Gastroesophageal sphincter (tissue), 4 donors: Measurements from ENCODE around the gene LNP1. TPM values are rescaled to one million over a fixed set of nuclear protein-coding genes. Genes with fewer than 3 reads are reported as not detected.

Experiments
- ATAC-seq: fragments of 150-250 bp; one replicate; pipeline ENCODE4 v1.9.1; 2016; ENCODE audit warnings: mild to moderate bottlenecking, moderate library complexity
- H3K27ac ChIP-seq, 4 donors: fragments of 200-600 bp; sonication (generic) in 3 of 4; 1 replicate in 3 of 4; 2 replicates in 1 of 4; pipeline ENCODE4 v1.5.1; 2016 to 2019
- H3K27me3 ChIP-seq: fragments of 200-600 bp; sonication (generic); one replicate; pipeline ENCODE4 v1.5.1; 2019
- H3K36me3 ChIP-seq, 2 donors: fragments of 200-600 bp; sonication (generic); one replicate each; pipeline ENCODE4 v1.5.1; 2019; ENCODE audit warnings: control low read depth in 1 of 2
- H3K4me1 ChIP-seq, 3 donors: fragments of 200-600 bp; sonication (generic); 1 replicate in 2 of 3; 2 replicates in 1 of 3; pipeline ENCODE4 v1.5.1; 2016 to 2019; ENCODE audit warnings: control low read depth in 2 of 3
- H3K4me3 ChIP-seq, 2 donors: fragments of 200-600 bp; sonication (generic); one replicate each; pipeline ENCODE4 v1.5.1; 2019; ENCODE audit warnings: mild to moderate bottlenecking in 1 of 2, moderate library complexity in 1 of 2
- H3K9me3 ChIP-seq, 3 donors: fragments of 200-600 bp; sonication (generic); one replicate each; pipeline ENCODE4 v1.5.1; 2017 to 2019; ENCODE audit warnings: control low read depth in 2 of 3
- EP300 ChIP-seq: sonication (generic); formaldehyde crosslinking; IDR thresholded peaks from one replicate; pipeline ENCODE4 v1.6.1; 2017; ENCODE audit warnings: antibody characterized with exemption, mild to moderate bottlenecking
- POLR2A ChIP-seq, 2 donors: fragments of 450-650 bp; IDR thresholded peaks; one replicate each; pipeline ENCODE4 v1.6.1; 2017; ENCODE audit warnings: antibody characterized with exemption in 2 of 2, mild to moderate bottlenecking in 2 of 2, moderate library complexity in 1 of 2
- POLR2AphosphoS5 ChIP-seq: sonication (generic); formaldehyde crosslinking; IDR thresholded peaks from one replicate; pipeline ENCODE4 v1.6.1; 2017; ENCODE audit warnings: antibody characterized with exemption
- WGBS, 2 donors: methylation state at CpG; one replicate each; pipeline ENCODE4 v1.1.5; 2018; ENCODE audit warnings: low coverage in 1 of 2; 5-methylcytosine and 5-hydroxymethylcytosine counted together
- total RNA-seq, 4 donors: library from RNA; depleted of rRNA; stranded (reverse); fragments of >200 nt; gene quantifications; one replicate each; pipeline ENCODE4 v1.1.0, GENCODE V29; 2016
- TF ChIP-seq, protein P1 (sequence below), 4 experiments: fragments of 200-600 bp in 2 of 4; fragments of 450-650 bp in 2 of 4; sonication (generic) in 1 of 4; IDR thresholded peaks; one replicate each; pipeline ENCODE4 v1.5.1; 2017 to 2019; ENCODE audit warnings: antibody characterized with exemption in 4 of 4, mild to moderate bottlenecking in 2 of 4, moderate library complexity in 2 of 4

Gene LNP1
- total RNA-seq, 4 donors from 2014 or later, result 2.3 to 3.9 (median 3.2) TPM

DNA sequence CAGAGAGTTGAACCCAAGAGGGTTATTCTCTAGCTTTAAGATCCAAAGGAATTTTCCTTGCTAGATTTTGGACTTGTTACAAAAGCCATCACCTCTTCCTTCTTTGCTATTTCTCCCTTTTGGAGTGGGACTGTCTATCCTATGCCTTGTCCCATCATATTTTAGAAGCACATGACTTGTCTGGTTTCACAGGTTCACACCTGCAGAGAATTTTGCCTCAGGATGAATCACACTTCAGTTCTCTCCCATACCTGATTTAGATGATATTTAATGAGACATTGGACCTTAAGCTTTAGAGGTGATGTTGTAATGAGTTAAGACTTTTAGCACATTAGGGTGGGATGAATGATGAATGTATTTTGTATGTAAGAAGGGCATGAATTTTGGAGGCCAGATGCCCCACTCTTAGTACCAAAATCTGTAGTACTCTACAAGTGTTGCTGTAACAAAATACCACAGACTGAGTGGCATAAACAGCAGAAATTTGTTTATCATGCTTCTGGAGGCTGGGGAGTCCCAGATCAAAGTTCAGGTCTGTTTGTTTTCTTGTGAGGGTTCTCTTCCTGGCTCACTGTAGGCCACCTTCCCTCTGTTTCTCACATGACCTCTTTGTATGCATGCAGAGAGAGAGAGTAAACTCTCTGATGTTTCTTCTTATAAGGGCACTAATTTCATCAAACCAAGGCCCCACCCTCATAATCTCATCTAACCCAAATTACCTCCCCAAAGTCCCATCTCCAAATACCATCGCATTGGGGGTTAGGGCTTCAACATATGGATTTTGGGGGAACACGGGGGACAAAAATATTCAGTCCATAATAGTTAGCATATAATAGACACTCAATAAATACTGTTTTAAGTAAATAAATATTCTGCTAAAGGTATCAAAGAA, 10.0 kb downstream of the LNP1 start:
- TF ChIP-seq POLR2AphosphoS5 (no peak), EP300 (no peak), POLR2A (IDR thresholded peaks at IDR 0.05) (no peak)
- TF ChIP-seq, protein P1, sequence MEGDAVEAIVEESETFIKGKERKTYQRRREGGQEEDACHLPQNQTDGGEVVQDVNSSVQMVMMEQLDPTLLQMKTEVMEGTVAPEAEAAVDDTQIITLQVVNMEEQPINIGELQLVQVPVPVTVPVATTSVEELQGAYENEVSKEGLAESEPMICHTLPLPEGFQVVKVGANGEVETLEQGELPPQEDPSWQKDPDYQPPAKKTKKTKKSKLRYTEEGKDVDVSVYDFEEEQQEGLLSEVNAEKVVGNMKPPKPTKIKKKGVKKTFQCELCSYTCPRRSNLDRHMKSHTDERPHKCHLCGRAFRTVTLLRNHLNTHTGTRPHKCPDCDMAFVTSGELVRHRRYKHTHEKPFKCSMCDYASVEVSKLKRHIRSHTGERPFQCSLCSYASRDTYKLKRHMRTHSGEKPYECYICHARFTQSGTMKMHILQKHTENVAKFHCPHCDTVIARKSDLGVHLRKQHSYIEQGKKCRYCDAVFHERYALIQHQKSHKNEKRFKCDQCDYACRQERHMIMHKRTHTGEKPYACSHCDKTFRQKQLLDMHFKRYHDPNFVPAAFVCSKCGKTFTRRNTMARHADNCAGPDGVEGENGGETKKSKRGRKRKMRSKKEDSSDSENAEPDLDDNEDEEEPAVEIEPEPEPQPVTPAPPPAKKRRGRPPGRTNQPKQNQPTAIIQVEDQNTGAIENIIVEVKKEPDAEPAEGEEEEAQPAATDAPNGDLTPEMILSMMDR (IDR thresholded peaks at IDR 0.05), result no peak
- Histone ChIP-seq H3K4me3 (no peak overlapping the region), H3K4me1 (no peaks in the 10 kb centered on the region), H3K27ac (no peak overlapping the region), H3K9me3 (peaks cover 0 to 32% (median 0%) of the 10 kb centered on the region in 3 donors), H3K27me3 (no peaks in the 10 kb centered on the region), H3K36me3 (peaks cover 0 to 10% of the 10 kb centered on the region in 2 donors)
- no peak for ATAC-seq
- 95% methylated on average over 2 of the region's 2 CpGs; no CpG with 5 or more reads in 1 of the 2 donors for WGBS, 2 donors

DNA sequence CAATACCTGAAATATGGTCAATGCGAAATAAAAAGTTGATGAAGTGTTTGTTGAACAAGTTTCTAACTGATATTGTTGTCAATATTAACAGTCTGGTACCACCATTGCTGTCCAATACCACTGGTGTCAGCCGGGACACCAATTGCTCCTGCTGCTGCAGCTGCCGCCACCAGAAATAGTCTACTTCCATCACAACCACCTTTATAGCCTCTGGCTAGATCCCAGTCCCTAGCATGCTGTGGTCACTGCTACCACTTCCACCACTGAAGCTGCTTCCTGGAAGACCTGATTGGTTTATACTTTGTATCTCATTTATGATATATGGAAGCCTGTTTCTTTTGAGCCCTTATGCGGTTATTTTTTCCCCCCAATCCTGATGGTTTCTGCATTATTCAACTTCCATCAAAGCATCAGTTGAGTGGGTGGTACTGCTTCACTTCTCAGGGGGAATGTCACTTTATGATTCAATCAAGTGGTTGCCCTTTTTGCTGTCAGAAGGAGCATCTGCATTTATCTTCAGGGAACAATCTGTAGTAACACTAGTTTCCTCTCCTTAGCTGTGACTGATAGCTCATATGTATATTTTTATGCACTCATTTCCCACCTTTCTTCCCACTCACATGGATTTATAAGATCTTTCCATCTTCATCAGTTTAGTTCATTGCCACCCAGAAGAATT, 11.7 kb downstream of the LNP1 start:
- ATAC-seq, result no peak
- H3K4me3 ChIP-seq, result no peak overlapping the region
- WGBS, 2 donors, result 94 to 100% methylated on average over 1 to 4 of the region's 4 CpGs

DNA sequence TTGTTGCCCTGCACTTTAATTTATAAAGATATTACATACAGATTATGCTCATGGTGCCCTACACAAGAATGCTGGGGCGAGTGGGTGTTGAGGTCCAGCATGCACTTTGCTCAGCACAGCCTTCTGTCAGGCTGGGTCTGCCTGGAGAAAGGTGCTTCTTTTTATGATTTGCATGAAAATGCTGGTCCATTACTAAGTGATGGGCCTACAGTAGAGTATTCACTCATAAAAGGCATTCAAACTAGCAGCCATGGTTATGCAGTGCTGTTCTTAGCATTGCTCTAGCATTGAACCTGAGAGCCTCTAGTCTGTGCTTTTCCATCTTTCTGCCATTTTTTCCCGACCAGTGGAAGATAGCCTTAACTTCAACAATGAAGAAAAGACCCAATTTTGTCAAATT, 12.3 kb downstream of the LNP1 start:
- TF ChIP-seq POLR2AphosphoS5, result no peak
- TF ChIP-seq, protein P1 (IDR thresholded peaks at IDR 0.05), result no peak
- TF ChIP-seq EP300, result no peak
- TF ChIP-seq POLR2A (IDR thresholded peaks at IDR 0.05), result no peak
- 72 to 90% methylated on average over 2 of the region's 2 CpGs for WGBS, 2 donors
- no peaks in the 10 kb centered on the region for H3K4me1 ChIP-seq
- no peaks in the 10 kb centered on the region for H3K27me3 ChIP-seq
- peaks cover 0 to 17% (median 0%) of the 10 kb centered on the region in 3 donors for H3K9me3 ChIP-seq
- no peak for ATAC-seq
- peaks cover 0 to 7% of the 10 kb centered on the region in 2 donors for H3K36me3 ChIP-seq
- no peak overlapping the region for H3K27ac ChIP-seq
- no peak overlapping the region for H3K4me3 ChIP-seq

More for the DNA sequence above, 11.7 kb downstream of the LNP1 start:
- peaks cover 0 to 22% (median 0%) of the 10 kb centered on the region in 3 donors for H3K9me3 ChIP-seq
- no peak for TF ChIP-seq POLR2AphosphoS5
- no peak for TF ChIP-seq POLR2A (IDR thresholded peaks at IDR 0.05)
- peaks cover 0 to 7% of the 10 kb centered on the region in 2 donors for H3K36me3 ChIP-seq
- H3K4me1 ChIP-seq, result no peaks in the 10 kb centered on the region
- H3K27me3 ChIP-seq, result no peaks in the 10 kb centered on the region
- no peak overlapping the region for H3K27ac ChIP-seq

DNA sequence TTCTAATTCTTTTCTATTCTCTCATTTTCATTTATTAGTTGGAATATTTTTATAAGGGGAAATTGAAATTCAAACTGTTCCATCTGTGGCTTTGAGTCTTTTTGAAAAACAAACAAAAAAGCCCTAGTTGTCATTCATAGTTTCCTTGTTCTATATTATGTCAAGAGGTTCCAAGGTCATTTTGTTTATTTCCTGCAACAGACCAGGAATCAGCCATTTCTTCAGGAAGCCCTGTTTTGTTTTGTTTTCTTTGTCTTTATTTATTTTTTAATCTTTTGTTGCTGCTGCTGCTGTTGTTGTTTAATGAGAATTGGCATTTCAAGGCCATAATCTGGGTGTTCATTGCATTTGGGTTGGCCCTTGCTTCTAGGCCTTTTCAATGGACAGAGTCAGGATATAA, 14.8 kb downstream of the LNP1 start:
- no peaks in the 10 kb centered on the region for H3K27me3 ChIP-seq
- peaks cover 0 to 11% (median 0%) of the 10 kb centered on the region in 3 donors for H3K9me3 ChIP-seq
- no peak for ATAC-seq
- no peak overlapping the region for H3K4me3 ChIP-seq
- TF ChIP-seq, protein P1 (IDR thresholded peaks at IDR 0.05), result no peak
- TF ChIP-seq POLR2AphosphoS5 (no peak), EP300 (no peak), POLR2A (IDR thresholded peaks at IDR 0.05) (no peak)
- H3K36me3 ChIP-seq, result peaks cover 0 to 7% of the 10 kb centered on the region in 2 donors
- H3K27ac ChIP-seq, result no peak overlapping the region
- H3K4me1 ChIP-seq, result no peaks in the 10 kb centered on the region

DNA sequence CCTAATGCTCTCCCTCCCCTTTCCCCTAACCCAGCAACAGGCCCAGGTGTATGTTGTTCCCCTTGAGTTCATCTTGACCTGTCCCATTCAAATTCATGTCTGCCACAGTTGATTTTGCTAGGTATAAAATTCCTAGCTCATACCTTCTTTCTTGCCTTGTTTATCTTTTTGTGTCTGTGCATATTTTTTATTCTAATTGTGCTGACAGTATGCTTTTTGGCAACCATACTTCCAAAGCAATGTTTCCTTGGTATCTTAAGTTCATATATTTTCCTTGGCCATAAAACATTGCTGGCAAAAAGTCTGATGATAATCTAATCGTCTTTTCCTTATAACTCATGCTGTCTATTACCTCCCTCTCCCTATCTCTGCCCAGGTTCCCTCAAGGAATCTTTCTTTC, 15.5 kb downstream of the LNP1 start:
- peaks cover 0 to under 1% of the 10 kb centered on the region in 2 donors for H3K36me3 ChIP-seq
- H3K27me3 ChIP-seq, result no peaks in the 10 kb centered on the region
- H3K4me3 ChIP-seq, result no peak overlapping the region
- WGBS, 2 donors, result 80 to 83% methylated on average over 1 of the region's 1 CpG
- peaks cover 0 to 4% (median 0%) of the 10 kb centered on the region in 3 donors for H3K9me3 ChIP-seq
- no peak overlapping the region for H3K27ac ChIP-seq
- H3K4me1 ChIP-seq, result no peaks in the 10 kb centered on the region
- ATAC-seq, result no peak
- TF ChIP-seq POLR2A (IDR thresholded peaks at IDR 0.05) (no peak), POLR2AphosphoS5 (no peak), EP300 (no peak)
- TF ChIP-seq, protein P1 (IDR thresholded peaks at IDR 0.05), result no peak
